ENCODE data around the gene EIPR1.

EIPR1 gene

DNA sequence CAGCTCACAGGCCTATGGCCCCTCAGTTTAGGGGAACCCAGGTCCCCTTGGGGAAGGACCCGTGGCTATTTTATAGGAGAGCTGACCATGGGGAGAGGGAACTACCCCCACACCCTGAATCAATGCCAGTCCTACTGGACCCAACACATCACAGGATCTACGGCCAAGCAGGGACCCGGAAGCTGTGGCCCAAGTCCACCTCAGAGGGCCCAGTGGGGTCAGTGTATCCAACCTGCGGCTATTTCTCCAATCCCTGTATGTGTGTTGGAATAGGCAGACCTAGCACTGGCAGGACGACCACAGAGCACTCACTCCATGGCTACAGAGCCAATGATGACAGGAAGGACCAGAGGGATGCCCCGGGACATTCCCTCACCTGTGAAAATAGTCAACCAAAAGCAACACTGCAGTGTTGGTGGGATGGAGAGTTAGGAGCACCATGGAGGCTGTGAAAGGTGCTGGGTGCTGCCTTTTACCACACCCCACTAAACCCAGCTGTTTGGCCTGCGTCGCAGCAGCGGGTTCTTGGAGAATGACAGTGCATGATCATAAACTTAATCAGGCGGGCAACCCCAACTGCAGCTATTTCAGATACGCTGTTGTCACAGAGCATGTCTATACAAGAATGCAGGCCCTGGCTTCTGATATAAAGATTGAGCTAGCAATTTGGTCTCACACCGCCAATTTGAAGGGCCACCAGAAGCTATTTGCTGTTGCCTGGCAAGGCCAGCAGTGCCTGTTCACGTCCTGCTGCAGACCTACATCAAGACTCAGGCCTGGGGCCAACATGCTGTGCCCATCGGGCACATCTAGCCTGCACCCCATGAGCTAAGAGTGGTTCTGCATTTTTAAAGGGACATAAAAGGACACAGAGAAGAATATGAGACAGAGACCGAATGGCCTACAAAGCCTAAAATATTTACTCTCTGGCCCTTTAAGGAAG, 110.4 kb downstream of the EIPR1 start:
- no peak for DNase-seq

DNA sequence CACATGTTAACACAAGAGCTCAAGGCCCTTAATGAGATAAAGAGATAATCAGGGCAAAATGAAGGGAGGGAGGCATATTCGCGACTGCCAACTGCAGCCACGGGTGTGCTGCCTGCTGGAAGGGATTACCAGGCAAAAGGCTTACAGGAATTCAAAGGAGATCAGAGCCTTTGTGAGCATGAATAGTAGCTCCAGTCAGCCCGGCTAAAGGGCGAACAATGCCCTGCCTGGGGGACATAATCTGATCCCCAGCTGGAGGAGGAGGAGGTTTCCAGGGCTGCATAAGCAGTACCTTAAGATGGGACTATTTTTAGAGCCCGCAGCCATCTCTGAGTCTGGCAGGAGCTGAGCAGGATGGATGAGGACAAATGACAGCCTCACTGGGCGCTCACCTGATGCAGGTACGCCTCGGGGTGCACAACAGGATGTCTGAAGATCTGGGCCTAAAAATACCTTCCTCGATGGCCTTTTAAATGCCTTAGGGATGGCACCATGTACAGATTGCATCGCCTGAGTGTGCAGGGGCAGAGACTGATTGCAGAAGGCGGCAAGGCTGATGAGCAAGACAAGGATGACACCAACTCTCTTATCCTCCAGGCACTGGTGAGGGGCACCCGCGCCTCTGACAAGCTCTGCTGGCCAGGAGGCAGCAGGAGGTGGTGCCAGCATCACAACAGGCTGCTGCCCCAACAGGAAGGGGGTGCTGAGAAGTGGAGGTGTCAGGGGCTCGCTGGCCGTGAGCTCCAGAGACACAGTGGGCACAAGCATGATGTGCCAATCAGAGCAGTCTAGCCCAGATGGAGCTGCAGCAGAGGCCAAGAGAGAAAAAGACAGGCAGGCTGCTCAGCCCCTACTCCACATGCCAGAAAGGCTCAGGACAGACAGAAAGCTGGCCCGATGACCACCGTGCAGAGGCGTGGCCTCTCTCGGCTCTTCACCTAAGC, 111.4 kb downstream of the EIPR1 start:
- no peak for DNase-seq

DNA sequence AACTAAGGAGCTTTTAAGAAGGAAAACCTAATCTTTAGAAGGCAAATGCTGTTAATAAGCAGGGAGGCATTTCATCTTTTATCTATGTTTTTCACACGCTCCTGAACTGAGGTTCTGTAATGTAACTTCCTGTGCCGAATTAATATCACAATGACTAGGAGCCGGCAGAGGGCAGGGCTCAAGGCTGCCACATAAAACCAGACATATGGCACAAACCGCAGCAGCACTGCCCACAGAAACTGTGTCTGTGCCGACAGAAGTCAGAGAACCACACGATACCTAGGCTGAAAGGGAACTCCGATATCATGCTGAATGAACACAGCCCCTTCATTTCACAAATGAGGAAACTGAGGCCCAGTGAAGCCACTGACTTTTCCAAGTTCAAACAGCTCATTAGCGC, 112.1 kb downstream of the EIPR1 start:
- no peak for DNase-seq

- no peak for DNase-seq
Measured at GRCh38 chr2:3264010-3264744, 113.4 kb downstream of the EIPR1 start.

- no peak for DNase-seq
Measured at GRCh38 chr2:3263487-3263886, 114.1 kb downstream of the EIPR1 start.

DNA sequence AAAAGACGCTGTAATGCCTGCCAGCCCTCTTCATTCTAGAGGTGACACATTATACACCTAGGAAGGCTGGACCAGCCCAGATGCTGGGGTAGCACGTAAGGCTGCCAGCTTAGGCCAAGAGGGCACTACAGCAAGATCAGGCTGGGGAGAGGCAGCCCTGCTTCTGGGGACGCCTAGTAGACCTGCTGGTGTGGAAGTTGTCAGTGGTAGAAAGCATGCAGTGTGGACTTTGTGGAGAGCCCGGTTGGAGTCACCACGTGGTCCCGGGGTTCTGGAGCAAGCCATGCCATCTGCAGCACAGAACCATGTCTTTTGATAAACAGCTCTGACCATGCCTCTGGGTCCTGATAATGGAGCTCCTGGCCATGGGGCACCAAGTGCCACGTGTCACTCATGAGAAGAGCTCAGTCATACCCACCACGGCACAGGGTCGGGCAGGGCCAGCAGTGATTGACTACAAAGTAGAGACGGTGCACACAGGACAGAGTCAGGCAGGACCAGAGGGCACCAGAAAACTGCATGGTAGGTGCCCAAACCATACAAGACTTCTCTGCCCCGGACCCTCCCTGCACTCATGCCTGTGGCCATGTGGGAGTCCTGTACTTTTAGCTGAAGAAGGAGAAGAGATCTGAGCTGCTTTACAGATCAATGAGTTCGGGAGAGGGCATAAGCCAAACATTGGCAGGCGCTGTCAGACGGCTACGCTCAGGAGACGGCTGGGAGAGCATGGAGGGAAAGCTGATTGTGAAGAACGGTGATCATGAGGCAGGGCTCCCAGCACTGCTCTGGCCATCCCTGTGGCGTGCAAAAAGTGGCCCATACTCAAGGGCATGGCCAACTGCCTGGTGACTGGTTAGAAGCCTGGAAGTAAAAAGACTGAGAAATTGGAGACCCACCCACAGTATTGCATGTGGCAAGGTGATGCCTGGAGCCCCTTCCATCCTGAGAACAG, 114.9 kb downstream of the EIPR1 start:
- no peak for DNase-seq

DNA sequence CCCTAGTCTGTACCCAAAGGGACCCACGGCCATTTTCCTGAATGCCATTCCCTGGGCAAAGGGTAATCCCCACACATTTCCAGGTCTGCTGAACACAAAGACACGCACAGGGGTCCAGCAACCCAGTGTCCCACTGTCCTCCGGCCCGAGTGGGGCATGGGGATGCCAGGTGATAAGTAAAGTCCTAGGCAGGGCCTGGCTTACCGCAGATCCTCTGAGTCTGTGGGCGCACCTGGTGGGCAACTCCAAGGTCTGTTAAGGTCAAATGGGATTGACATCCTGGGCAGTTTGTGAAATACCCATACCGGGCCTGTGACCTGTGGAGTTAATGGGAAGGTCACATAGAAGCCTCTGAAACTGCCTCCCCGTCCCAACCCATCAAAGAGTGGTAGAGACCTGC, 116.1 kb downstream of the EIPR1 start:
- DNase-seq: no peak

DNA sequence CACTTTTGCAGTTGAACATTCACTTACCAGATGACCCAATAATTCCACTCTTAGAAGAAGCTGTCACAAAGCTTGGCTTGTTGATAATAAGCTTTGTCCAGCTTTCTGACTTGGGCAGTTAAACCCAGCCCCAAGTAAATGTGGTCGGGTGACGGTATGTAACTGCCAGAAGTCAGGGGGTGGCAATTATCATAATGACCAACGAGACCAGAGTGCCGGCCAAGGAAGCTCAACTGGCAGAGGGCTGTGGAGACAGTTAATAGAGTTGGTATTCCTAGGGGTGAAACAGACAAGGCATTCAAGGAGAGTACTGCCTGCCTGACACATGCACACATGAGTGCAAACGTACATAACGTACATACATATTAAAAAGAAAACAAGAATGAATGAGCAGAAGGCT, 116.7 kb downstream of the EIPR1 start:
- DNase-seq: no peak

GRCh38 chr2:3257826-3258225, 119.8 kb downstream of the EIPR1 start:
- no peak for DNase-seq

DNA sequence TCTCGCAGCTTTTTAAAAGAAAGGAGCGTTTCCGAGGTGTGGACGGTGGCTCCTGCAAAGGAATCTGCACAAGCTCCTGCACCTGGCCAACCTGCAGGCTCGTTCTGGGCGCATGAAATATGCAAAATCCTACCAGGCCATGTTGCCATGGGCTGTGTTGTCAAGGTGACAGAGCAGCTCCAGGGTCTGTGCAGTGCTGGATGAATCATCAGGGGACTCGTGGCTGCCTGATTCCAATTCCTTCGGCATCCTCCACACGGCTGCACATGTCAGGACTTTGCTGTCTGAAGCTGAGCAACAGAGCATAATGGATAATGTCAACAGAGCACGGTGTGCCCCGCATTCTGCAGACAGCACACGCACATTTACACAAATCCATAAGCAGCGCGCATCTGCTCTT, 120.5 kb downstream of the EIPR1 start:
- no peak for DNase-seq

DNA sequence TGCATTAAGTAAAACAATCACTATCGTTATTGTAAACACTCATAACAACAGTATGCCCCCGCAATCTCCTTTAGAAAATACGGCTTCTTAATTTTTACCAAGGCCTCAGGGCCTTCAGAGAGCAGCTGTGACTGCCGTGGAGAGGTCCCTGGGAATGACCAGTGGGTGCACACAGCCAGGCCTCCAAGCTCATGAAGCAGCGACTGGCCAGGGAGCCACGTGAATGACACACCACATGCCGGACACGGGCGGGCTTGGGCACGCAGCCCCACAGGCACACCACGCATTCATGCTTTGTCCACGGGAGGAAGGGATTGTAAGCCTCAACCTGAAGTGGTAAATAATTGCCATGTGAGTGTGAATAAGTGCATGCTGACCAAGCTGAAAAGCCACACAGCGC, 121.0 kb downstream of the EIPR1 start:
- no peak for DNase-seq

DNA sequence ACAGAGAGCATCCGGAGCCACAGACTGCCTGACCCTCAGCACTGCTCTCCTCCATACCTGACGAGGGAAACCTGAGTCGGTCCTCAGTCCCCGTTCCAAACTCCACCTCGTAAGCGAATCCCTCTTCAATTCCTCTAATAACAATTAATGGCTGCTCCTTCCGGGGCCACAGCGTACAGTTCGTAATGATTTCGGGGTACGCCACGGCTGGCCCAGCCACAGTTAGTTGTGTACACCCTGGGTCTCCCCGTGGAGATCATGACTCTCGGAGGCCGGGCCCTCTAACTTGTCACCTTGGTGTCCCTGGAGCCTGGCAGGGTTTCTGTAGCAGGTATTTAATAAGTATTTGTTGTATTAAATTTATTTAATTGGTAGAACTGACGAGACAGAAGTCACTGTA, 121.5 kb downstream of the EIPR1 start:
- DNase-seq: no peak

DNA sequence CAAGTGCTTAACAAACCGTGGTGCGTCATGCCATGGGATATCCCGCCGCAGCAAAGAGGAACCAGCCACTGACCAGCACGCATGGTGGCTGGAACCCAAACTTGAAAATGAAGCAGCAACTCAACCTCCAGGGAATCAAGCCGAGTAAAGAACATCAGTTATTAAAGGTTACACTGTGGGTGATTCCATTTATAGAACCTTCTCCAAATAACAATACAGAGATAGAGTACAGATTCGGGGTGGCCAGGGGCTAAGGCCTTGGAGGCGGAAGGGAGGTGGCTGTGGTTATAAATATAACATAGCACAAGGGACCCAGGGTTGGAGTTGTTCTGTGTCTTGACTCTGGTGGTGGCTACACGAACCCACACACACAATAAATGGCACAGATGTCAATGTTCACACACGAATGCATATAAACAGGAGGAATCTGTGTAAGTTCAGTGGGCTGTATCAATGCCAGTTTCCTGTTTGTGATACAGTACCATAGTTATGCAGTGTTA, 123.1 kb downstream of the EIPR1 start:
- no peak for DNase-seq

GRCh38 chr2:3253913-3254441, 123.6 kb downstream of the EIPR1 start:
- no peak for DNase-seq

- no peak for DNase-seq
Measured at GRCh38 chr2:3251946-3252345, 125.7 kb downstream of the EIPR1 start.

DNA sequence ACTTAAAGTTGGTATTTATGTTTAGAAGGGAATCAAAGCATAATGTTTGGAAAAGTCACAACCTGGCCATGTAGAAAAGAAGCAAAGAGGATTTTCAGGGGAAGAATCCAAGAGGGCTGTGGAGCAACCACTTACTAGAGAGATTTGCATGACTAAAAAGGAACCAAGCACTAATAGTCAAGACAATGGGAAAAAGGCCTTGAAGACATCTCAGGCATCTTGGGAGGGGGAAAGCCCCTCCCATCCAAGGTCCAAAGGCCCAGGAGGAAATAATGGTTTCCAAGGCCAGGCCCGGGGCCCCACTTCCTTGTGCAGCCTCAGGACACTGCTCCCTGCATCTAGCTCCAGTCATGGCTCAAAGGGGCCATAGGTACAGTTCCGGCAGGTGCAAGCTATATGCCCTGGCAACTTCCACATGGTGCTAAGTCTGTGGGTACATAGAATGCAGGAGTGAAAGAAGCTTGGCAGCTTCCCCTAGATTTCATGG, 128.1 kb downstream of the EIPR1 start:
- DNase-seq: no peak

DNA sequence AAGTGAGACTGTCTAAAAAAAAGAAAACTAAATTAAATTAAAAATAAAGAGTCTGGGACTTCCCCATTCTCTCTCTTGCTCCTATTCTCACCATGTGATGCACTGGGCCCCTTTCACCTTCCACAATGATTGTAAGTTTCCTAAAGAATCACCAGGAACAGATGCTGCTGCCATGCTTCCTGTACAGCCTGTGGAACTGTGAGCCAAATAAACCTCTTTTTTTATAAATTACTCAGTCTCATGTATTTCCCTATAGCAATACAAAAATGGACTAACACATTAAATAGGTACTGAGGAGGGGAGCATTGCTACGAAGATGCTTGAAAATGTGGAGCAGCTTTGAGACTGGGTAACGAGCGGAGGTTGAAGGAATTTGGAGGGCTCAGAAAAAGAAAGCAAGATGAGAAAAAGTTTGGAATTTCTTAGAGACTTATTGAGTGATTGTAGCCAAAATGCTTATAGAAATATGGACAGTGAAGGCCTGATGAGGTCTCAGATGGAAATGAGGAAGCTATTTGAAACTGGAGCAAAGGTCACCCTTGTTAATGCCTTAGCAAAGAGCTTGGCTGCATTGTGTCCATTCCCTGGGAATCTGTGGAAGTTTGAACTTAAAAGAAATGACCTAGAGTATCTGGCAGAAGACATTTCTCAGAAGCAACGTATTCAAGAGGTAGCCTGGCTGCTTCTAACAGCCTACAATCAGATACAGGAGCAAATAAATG, 128.7 kb downstream of the EIPR1 start:
- no peak for DNase-seq

DNA sequence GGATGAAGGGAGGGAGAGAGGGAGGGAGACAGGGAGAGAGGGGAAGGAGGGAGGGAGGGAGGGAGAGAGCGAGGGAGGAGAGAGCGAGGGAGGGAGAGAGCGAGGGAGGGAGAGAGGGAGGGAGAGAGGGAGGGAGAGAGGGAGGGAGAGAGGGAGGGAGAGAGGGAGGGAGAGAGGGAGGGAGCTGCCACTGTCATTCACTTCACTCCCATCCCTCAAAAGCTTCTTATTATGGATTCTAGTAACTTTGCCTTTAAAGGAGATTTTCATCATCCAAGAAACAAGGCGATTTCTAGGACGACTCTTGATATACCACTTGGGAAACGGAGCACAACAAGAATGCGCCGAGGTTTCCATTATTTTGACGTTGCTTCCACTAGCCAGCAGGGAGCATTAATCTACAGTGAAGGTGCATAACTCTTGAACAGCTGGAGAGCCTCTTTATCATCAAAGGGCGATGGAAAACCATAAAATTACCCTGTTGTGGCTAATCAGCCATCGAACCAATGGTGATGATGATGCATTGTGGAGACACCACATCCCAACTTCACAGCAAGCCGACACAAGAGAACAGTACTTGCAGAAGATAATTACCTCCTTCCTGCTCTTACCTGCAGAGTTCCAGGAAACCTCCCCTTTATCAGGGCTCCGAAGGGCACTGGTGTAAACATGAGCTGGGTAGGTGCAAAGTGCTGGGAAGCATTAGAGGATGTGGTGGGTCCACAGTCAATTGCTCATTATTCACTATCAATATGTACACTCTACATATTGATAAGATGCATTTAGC, 130.5 kb downstream of the EIPR1 start:
- no peak for DNase-seq

- DNase-seq: no peak
Measured at GRCh38 chr2:3246406-3246805, 131.2 kb downstream of the EIPR1 start.

DNA sequence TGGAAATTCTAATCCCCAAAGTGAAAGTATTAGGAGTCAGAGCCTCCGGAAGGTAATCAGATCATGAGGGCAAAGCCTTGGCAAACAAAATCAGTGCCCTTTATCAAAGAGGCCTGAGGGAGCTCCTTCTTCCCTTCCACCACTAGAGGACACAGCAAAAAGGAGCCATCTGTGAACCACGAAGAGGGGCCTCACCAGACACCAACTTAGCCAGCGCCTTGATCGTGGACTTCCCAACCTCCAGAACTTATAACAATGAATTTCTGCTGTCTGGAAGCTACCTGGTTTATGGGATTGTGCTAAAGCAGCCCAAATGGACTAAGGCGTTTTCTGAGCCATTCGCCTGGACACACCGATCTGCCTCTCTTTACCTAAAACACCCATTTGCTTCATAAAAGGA, 133.1 kb downstream of the EIPR1 start:
- no peak for DNase-seq
